Measurements from ENCODE around the gene RUNX3. TPM values are rescaled to one million over a fixed set of nuclear protein-coding genes. Genes with fewer than 3 reads are reported as not detected.

RUNX3 gene
- total RNA-seq, 1 donor from 2014 or later, result 153 TPM

DNA sequence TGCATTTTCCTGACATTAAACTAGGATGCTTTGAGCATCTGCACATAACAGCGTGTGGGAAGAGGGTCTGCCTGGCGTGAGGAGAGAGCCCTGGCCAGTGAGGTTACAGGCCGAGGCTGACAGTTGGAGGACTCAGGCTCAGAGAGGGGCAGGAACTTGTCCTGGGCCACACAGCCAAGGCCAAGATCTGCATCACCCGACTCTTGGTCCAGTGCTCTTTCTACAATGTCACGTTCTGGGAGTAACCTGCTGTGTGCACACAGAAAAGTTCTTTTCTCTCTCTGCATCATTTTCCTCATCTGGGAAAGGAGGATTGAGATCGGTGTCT, 42.8 kb upstream of the RUNX3 start:
- intact Hi-C loops (cut with micrococcal nuclease), result no loop called here
- Mint-ChIP-seq H3K27me3 (no peaks in the 10 kb centered on the region), H3K9me3 (peaks cover 21% of the 10 kb centered on the region), H3K4me1 (peaks cover 4% of the 10 kb centered on the region), H3K27ac (no peak overlapping the region), H3K36me3 (ENCODE audit: low read depth) (no peaks in the 10 kb centered on the region), H3K4me3 (no peak overlapping the region)
- POLR2A ChIA-PET, result interaction anchor here (1.5 kb wide), 1 partner anchor 15 kb away, joined by 7 read pairs; no protein-coding TSS in a partner anchor
- DNase-seq (no peak), ATAC-seq (ENCODE audit: low read depth) (no peak)
- TF ChIP-seq CTCF (IDR thresholded peaks at IDR 0.05), result no peak
- CTCF ChIA-PET, result interaction anchor here (1.5 kb wide), 1 partner anchor 64 kb away, joined by 3 read pairs; no protein-coding TSS in a partner anchor

DNA sequence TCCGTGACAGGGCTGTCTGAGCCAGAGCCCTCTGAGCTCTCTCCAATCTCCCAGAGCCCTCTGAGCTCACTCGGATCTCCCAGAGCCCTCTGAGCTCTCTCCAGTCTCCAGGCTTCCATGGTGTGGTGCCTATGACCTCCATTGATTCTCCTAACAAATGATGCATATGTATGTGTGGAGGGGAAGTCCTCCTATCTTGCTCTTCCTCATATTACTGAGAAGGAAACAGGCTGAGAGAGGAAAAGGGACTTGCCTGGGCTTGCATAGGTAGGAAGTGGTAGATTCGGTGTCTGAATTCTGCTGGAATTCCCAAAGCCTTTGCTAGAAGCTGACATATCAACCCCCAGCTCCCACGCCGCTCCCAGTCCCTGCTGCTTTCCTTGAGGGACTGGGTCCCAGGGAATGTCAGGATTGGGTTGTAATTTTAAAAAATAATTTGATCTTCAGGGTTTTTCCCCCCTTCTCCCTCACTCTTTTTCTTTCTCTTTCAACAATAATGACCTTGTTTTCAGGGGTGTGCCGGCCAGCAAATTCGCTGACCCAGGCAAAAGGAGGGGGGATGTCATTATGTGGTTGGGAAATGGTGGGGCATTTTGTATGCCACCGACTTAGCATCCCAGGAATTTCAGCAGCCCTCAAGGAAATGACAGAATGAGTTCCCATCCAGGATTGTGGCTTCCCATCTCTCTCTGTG, 42.3 kb upstream of the RUNX3 start:
- H3K36me3 Mint-ChIP-seq (ENCODE audit: low read depth), result no peaks in the 10 kb centered on the region
- H3K4me3 Mint-ChIP-seq, result no peak overlapping the region
- H3K9me3 Mint-ChIP-seq, result peaks cover 21% of the 10 kb centered on the region
- H3K27ac Mint-ChIP-seq, result no peak overlapping the region
- intact Hi-C loops (cut with micrococcal nuclease), result no loop called here
- CTCF ChIA-PET, result interaction anchor here (0.7 to 1.9 kb wide), 3 partner anchors 22 to 65 kb away, joined by 3 to 4 read pairs (median 4); no protein-coding TSS in a partner anchor
- DNase-seq (no peak), ATAC-seq (ENCODE audit: low read depth) (no peak)
- POLR2A ChIA-PET, result interaction anchor here (1.2 to 1.6 kb wide), 5 partner anchors 14 to 60 kb away, joined by 4 to 7 read pairs (median 5); no protein-coding TSS in a partner anchor
- TF ChIP-seq CTCF (IDR thresholded peaks at IDR 0.05), result no peak
- H3K4me1 Mint-ChIP-seq, result peaks cover 4% of the 10 kb centered on the region
- no peaks in the 10 kb centered on the region for H3K27me3 Mint-ChIP-seq

GRCh38 chr1:24970926-24971875, 41.1 kb upstream of the RUNX3 start:
- no peak for TF ChIP-seq CTCF (IDR thresholded peaks at IDR 0.05)
- ATAC-seq (ENCODE audit: low read depth) (no peak), DNase-seq (no peak)
- Mint-ChIP-seq H3K4me3 (no peak overlapping the region), H3K9me3 (peaks cover 17% of the 10 kb centered on the region), H3K36me3 (ENCODE audit: low read depth) (no peaks in the 10 kb centered on the region), H3K4me1 (peaks cover 12% of the 10 kb centered on the region), H3K27ac (no peak overlapping the region), H3K27me3 (no peaks in the 10 kb centered on the region)
- ChIA-PET CTCF (interaction anchor here (0.7 to 1.9 kb wide), 3 partner anchors 23 to 66 kb away, joined by 3 to 4 read pairs (median 4); no protein-coding TSS in a partner anchor), POLR2A (interaction anchor here (1.2 to 1.6 kb wide), 5 partner anchors 13 to 61 kb away, joined by 4 to 7 read pairs (median 5); no protein-coding TSS in a partner anchor)
- intact Hi-C loops (cut with micrococcal nuclease), result no loop called here

GRCh38 chr1:24970399-24970753, 40.3 kb upstream of the RUNX3 start:
- ATAC-seq (ENCODE audit: low read depth) (no peak), DNase-seq (no peak)
- Mint-ChIP-seq H3K27ac (no peak overlapping the region), H3K36me3 (ENCODE audit: low read depth) (no peaks in the 10 kb centered on the region), H3K27me3 (no peaks in the 10 kb centered on the region), H3K9me3 (peaks cover 11% of the 10 kb centered on the region), H3K4me3 (no peak overlapping the region), H3K4me1 (peaks cover 21% of the 10 kb centered on the region)
- intact Hi-C loops (cut with micrococcal nuclease), result no loop called here
- TF ChIP-seq CTCF (IDR thresholded peaks at IDR 0.05), result no peak
- POLR2A ChIA-PET, result interaction anchor here (1.1 to 1.5 kb wide), 5 partner anchors 12 to 61 kb away, joined by 3 to 7 read pairs (median 4); no protein-coding TSS in a partner anchor
- CTCF ChIA-PET, result interaction anchor here (1.8 kb wide), 1 partner anchor 68 kb away, joined by 4 read pairs; no protein-coding TSS in a partner anchor

Data from activated B cell treated with CpG ODN at 0.5 μM for 24 hours (primary cell).